Upper lobe of left lung (tissue), 4 donors: ENCODE data around the gene KCND2.

Experiments
- CTCF ChIP-seq, 6 experiments: fragments of 450-650 bp in 4 of 6; fragments of 200-600 bp in 2 of 6; sonication (generic) in 2 of 6; IDR thresholded peaks; one replicate each; pipeline ENCODE4 v1.5.1; 2016 to 2019; ENCODE audit warnings: antibody characterized with exemption in 6 of 6
- EP300 ChIP-seq, 4 donors: sonication (generic); formaldehyde crosslinking; IDR thresholded peaks; one replicate each; pipeline ENCODE4 v1.5.1; 2017; ENCODE audit warnings: antibody characterized with exemption in 4 of 4, control low read depth in 2 of 4
- POLR2A ChIP-seq, 4 donors: fragments of 450-650 bp; IDR thresholded peaks; one replicate each; pipeline ENCODE4 v1.5.1; 2016 to 2017; ENCODE audit warnings: antibody characterized with exemption in 4 of 4, mild to moderate bottlenecking in 2 of 4
- POLR2AphosphoS5 ChIP-seq, 2 donors: sonication (generic); formaldehyde crosslinking; IDR thresholded peaks; one replicate each; pipeline ENCODE4 v1.5.1; 2017; ENCODE audit warnings: antibody characterized with exemption in 2 of 2

DNA sequence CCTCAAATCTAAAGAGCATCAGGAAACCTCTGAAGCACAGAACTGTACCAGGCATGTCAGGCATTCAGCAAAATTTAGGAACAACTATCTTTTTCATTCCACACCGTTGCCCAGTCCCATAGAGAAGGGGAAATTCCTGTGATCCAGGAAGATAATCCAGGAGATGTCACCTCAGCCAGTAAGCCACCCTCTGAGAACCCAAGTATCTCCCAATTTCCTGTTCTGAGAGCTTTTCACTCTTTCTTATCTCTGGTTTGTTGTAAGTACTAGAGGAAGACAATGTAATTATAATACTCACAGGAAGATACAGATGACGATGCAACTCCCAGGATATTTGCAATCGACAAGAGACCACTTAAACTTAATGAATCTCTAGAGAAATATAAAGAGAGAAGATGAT is 487.9 kb downstream of the KCND2 start:
- TF ChIP-seq CTCF (IDR thresholded peaks at IDR 0.05) (no peak), POLR2AphosphoS5 (IDR thresholded peaks at IDR 0.05) (no peak), POLR2A (IDR thresholded peaks at IDR 0.05) (no peak), EP300 (IDR thresholded peaks at IDR 0.05) (no peak)
